Measurements from ENCODE around the gene SCARB2. TPM values are rescaled to one million over a fixed set of nuclear protein-coding genes. Genes with fewer than 3 reads are reported as not detected.

The SCARB2 gene
- total RNA-seq, 1 experiment from 2014 or later = 51.3 TPM

DNA sequence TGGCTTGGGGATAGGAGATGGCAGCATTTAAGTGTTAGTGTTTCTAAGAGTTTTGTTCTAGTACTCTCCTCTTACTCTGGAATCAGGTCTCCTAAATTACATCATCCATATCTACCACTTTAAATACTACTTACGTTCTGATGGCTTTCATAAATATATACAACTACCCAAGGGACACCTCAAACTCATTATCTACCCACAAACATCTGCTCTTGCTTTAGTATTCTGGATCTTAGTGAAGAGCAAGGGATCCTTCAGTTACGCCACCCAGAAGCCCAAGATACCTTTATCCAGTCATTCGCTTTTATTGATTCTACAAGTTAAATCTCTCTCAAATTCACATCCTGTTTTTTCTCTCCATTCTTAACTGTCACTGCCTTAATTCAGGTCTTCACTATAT lies 72.4 kb downstream of the SCARB2 start:
- Histone ChIP-seq H3K27ac (ENCODE audit: low read depth, low read length) (no peak overlapping the region), H3K9me3 (ENCODE audit: control insufficient read depth in 1 of 2, insufficient read depth in 1 of 2, low read depth in 1 of 2, low read length in 2 of 2) (no peaks in the 10 kb centered on the region), H3K4me2 (ENCODE audit: low read length) (no peak overlapping the region), H2AFZ (ENCODE audit: low read depth, low read length, poor library complexity, severe bottlenecking) (no peak overlapping the region), H3K36me3 (ENCODE audit: control insufficient read depth in 1 of 2, insufficient read depth in 2 of 2, low read length in 2 of 2) (peaks cover 24 to 35% of the 10 kb centered on the region in 2 experiments), H3K9ac (ENCODE audit: low read length) (no peak overlapping the region), H3K9me2 (ENCODE audit: insufficient read depth) (no peaks in the 10 kb centered on the region), H3K27me3 (ENCODE audit: insufficient read depth, low read length) (no peaks in the 10 kb centered on the region), H3K79me2 (ENCODE audit: insufficient read depth, low read length) (peaks cover 99% of the 10 kb centered on the region), H3K4me3 (replicated peaks in 1 of 2; ENCODE audit: low read depth in 1 of 2, low read length in 2 of 2) (no peak overlapping the region), H4K20me1 (ENCODE audit: insufficient read depth) (peaks cover 10% of the 10 kb centered on the region; the same call in 1 of the 2 replicates), H3K4me1 (ENCODE audit: control insufficient read depth in 1 of 2, insufficient read depth in 2 of 2, low read length in 2 of 2) (peaks cover under 1 to 2% of the 10 kb centered on the region in 2 experiments; a peak in 3 of 4 replicates)
- ChIA-PET POLR2A (no interaction called here), CTCF (no interaction called here), RAD21 (ENCODE audit: low non-redundant PET in 1 of 2, low total read pairs in 2 of 2, uncharacterized antibody in 2 of 2, unreplicated experiment in 2 of 2) (no interaction called here)
- TF ChIP-seq, protein P1, sequence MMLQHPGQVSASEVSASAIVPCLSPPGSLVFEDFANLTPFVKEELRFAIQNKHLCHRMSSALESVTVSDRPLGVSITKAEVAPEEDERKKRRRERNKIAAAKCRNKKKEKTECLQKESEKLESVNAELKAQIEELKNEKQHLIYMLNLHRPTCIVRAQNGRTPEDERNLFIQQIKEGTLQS (IDR thresholded peaks at IDR 0.05) = no peak
- TF ChIP-seq, protein P2, sequence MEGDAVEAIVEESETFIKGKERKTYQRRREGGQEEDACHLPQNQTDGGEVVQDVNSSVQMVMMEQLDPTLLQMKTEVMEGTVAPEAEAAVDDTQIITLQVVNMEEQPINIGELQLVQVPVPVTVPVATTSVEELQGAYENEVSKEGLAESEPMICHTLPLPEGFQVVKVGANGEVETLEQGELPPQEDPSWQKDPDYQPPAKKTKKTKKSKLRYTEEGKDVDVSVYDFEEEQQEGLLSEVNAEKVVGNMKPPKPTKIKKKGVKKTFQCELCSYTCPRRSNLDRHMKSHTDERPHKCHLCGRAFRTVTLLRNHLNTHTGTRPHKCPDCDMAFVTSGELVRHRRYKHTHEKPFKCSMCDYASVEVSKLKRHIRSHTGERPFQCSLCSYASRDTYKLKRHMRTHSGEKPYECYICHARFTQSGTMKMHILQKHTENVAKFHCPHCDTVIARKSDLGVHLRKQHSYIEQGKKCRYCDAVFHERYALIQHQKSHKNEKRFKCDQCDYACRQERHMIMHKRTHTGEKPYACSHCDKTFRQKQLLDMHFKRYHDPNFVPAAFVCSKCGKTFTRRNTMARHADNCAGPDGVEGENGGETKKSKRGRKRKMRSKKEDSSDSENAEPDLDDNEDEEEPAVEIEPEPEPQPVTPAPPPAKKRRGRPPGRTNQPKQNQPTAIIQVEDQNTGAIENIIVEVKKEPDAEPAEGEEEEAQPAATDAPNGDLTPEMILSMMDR (IDR thresholded peaks at IDR 0.05 in 2 of 3, conservative IDR thresholded peaks at IDR 0.05 in 1 of 3; ENCODE audit: borderline replicate concordance in 1 of 3, insufficient read depth in 1 of 3, low read depth in 2 of 3, low read length in 2 of 3) = no peak
- TF ChIP-seq SIN3A (IDR thresholded peaks at IDR 0.05; ENCODE audit: low read depth) = no peak
- no peak for TF ChIP-seq EZH2phosphoT487 (IDR thresholded peaks at IDR 0.05; ENCODE audit: borderline replicate concordance)
- no peak for TF ChIP-seq CEBPB (IDR thresholded peaks at IDR 0.05; ENCODE audit: low read depth)
- TF ChIP-seq, protein P3, sequence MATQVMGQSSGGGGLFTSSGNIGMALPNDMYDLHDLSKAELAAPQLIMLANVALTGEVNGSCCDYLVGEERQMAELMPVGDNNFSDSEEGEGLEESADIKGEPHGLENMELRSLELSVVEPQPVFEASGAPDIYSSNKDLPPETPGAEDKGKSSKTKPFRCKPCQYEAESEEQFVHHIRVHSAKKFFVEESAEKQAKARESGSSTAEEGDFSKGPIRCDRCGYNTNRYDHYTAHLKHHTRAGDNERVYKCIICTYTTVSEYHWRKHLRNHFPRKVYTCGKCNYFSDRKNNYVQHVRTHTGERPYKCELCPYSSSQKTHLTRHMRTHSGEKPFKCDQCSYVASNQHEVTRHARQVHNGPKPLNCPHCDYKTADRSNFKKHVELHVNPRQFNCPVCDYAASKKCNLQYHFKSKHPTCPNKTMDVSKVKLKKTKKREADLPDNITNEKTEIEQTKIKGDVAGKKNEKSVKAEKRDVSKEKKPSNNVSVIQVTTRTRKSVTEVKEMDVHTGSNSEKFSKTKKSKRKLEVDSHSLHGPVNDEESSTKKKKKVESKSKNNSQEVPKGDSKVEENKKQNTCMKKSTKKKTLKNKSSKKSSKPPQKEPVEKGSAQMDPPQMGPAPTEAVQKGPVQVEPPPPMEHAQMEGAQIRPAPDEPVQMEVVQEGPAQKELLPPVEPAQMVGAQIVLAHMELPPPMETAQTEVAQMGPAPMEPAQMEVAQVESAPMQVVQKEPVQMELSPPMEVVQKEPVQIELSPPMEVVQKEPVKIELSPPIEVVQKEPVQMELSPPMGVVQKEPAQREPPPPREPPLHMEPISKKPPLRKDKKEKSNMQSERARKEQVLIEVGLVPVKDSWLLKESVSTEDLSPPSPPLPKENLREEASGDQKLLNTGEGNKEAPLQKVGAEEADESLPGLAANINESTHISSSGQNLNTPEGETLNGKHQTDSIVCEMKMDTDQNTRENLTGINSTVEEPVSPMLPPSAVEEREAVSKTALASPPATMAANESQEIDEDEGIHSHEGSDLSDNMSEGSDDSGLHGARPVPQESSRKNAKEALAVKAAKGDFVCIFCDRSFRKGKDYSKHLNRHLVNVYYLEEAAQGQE (IDR thresholded peaks at IDR 0.05; ENCODE audit: low read depth) = no peak
- no peak for TF ChIP-seq ZFX (IDR thresholded peaks at IDR 0.05)
- TF ChIP-seq EGR1 (IDR thresholded peaks at IDR 0.05; ENCODE audit: low read depth) = no peak
- TF ChIP-seq, protein P4, sequence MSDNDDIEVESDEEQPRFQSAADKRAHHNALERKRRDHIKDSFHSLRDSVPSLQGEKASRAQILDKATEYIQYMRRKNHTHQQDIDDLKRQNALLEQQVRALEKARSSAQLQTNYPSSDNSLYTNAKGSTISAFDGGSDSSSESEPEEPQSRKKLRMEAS (IDR thresholded peaks at IDR 0.05) = no peak
- TF ChIP-seq SRF (IDR thresholded peaks at IDR 0.05; ENCODE audit: low read depth) = no peak
- TF ChIP-seq, protein P5, sequence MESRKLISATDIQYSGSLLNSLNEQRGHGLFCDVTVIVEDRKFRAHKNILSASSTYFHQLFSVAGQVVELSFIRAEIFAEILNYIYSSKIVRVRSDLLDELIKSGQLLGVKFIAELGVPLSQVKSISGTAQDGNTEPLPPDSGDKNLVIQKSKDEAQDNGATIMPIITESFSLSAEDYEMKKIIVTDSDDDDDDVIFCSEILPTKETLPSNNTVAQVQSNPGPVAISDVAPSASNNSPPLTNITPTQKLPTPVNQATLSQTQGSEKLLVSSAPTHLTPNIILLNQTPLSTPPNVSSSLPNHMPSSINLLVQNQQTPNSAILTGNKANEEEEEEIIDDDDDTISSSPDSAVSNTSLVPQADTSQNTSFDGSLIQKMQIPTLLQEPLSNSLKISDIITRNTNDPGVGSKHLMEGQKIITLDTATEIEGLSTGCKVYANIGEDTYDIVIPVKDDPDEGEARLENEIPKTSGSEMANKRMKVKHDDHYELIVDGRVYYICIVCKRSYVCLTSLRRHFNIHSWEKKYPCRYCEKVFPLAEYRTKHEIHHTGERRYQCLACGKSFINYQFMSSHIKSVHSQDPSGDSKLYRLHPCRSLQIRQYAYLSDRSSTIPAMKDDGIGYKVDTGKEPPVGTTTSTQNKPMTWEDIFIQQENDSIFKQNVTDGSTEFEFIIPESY (IDR thresholded peaks at IDR 0.05; ENCODE audit: extremely low read depth, insufficient replicate concordance, low read length) = no peak
- intact Hi-C loops (cut with micrococcal nuclease) = no loop called here
- no peak for DNase-seq (ENCODE audit: low read depth, low spot score)
- ATAC-seq = no peak
- BruUV-seq (replicated peaks) = no TSS peak

All from HCT116 (cell line).